ENCODE data around the gene GRIN3A.

The GRIN3A gene

DNA sequence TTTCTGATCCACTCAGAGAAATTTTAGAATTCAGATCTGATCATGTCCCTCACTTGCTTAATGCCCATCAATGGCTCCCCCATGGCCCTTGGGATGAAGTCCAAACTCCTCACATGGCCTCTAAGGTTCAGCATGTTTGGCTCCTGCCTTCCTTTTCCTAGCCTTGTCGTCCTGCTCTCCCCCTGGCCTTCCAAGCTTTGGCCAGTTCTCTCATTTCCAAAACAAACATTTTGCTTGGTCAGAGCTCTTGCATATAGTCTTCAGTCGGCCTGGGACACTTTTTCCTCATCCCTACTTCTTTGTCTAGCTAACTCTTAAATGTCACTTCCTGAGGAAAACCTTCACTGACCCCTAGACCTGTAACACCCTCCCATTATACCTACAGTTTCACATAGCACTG is 106.6 kb downstream of the GRIN3A start:
- Mint-ChIP-seq H3K27ac (no peak overlapping the region), H3K4me3 (no peak overlapping the region), H3K27me3 (ENCODE audit: low read depth) (no peaks in the 10 kb centered on the region), H3K9me3 (no peaks in the 10 kb centered on the region), H3K36me3 (ENCODE audit: low read depth) (no peaks in the 10 kb centered on the region), H3K4me1 (ENCODE audit: low read depth) (no peaks in the 10 kb centered on the region)

DNA sequence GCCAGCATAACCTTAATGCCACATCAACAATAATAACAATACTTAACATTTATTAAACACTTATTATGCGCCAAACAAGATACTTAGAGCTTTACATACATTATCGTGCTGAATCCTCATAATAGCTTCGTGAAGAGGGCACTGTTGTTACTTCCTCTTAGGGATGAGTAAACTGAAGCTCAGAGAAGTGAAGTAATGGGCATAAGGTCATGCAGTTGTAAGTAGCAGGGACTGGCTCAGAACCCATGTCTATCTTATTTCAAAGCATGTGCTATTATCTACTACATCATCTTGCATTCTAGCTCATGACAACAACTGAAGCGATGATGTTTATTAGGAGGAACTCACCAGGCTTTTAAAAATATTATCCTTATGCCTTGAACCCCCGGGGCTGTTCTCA is 108.8 kb downstream of the GRIN3A start:
- H3K4me3 Mint-ChIP-seq = no peak overlapping the region
- H3K36me3 Mint-ChIP-seq (ENCODE audit: low read depth) = no peaks in the 10 kb centered on the region
- H3K9me3 Mint-ChIP-seq = no peaks in the 10 kb centered on the region
- no peak overlapping the region for H3K27ac Mint-ChIP-seq
- peaks cover 2% of the 10 kb centered on the region for H3K4me1 Mint-ChIP-seq (ENCODE audit: low read depth)
- H3K27me3 Mint-ChIP-seq (ENCODE audit: low read depth) = no peaks in the 10 kb centered on the region

DNA sequence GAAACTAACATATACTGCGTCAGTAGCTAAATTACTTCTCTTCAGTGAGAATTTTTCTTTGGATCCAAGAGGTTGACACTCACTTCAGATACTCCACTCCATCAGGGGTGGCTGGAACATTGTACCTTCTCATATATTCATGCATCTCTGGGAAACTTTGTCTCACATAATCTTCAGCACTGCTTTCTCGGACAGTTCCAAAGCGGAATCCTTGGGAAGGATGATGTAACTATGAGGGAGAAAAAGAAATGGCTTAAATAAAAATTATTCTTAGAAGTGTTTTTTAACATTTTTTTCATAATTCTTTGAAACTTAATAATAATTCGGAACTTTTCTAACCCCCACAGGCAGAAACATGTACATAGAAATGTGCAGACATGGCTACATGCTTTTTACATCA is 110.3 kb downstream of the GRIN3A start:
- no peaks in the 10 kb centered on the region for H3K36me3 Mint-ChIP-seq (ENCODE audit: low read depth)
- H3K4me1 Mint-ChIP-seq (ENCODE audit: low read depth) = peaks cover 2% of the 10 kb centered on the region
- H3K27ac Mint-ChIP-seq = no peak overlapping the region
- H3K9me3 Mint-ChIP-seq = no peaks in the 10 kb centered on the region
- no peak overlapping the region for H3K4me3 Mint-ChIP-seq
- no peaks in the 10 kb centered on the region for H3K27me3 Mint-ChIP-seq (ENCODE audit: low read depth)

GRCh38 chr9:101626295-101626694 is 112.2 kb downstream of the GRIN3A start:
- no peaks in the 10 kb centered on the region for H3K27me3 Mint-ChIP-seq (ENCODE audit: low read depth)
- no peaks in the 10 kb centered on the region for H3K36me3 Mint-ChIP-seq (ENCODE audit: low read depth)
- H3K4me3 Mint-ChIP-seq = no peak overlapping the region
- H3K9me3 Mint-ChIP-seq = no peaks in the 10 kb centered on the region
- H3K4me1 Mint-ChIP-seq (ENCODE audit: low read depth) = peaks cover 2% of the 10 kb centered on the region
- H3K27ac Mint-ChIP-seq = no peak overlapping the region

- Mint-ChIP-seq H3K4me1 (ENCODE audit: low read depth) (peaks cover 2% of the 10 kb centered on the region), H3K36me3 (ENCODE audit: low read depth) (no peaks in the 10 kb centered on the region), H3K4me3 (no peak overlapping the region), H3K27ac (no peak overlapping the region), H3K9me3 (no peaks in the 10 kb centered on the region), H3K27me3 (ENCODE audit: low read depth) (no peaks in the 10 kb centered on the region)
Measured at GRCh38 chr9:101625876-101626275, 112.6 kb downstream of the GRIN3A start.

GRCh38 chr9:101620452-101620851 is 118.0 kb downstream of the GRIN3A start:
- Mint-ChIP-seq H3K27me3 (ENCODE audit: low read depth) (no peaks in the 10 kb centered on the region), H3K36me3 (ENCODE audit: low read depth) (no peaks in the 10 kb centered on the region), H3K4me3 (no peak overlapping the region), H3K4me1 (ENCODE audit: low read depth) (no peaks in the 10 kb centered on the region), H3K9me3 (no peaks in the 10 kb centered on the region), H3K27ac (no peak overlapping the region)

DNA sequence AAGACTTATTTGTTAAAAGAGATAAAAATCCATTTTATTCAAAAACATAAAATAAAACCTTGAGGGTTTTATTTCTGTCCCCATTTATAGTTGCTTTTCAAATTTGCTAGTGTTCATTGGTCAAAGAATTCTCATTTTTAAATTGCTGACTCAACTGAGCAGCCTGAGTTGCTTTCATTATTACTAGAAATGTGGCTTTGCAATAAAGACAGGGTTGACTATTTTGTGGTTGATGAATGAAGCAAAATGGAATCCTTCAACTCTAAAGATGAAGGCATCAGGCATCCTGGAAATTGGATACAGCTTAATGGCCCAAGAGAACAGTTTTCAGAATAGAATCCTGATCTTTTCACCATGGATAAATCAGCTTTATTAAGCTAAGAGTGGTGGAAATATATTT is 119.7 kb downstream of the GRIN3A start:
- Mint-ChIP-seq H3K4me1 (ENCODE audit: low read depth) (no peaks in the 10 kb centered on the region), H3K27ac (no peak overlapping the region), H3K9me3 (no peaks in the 10 kb centered on the region)

GRCh38 chr9:101605547-101605946 is 132.9 kb downstream of the GRIN3A start:
- Mint-ChIP-seq H3K36me3 (ENCODE audit: low read depth) (no peaks in the 10 kb centered on the region), H3K4me3 (no peak overlapping the region), H3K27me3 (ENCODE audit: low read depth) (peaks cover 9% of the 10 kb centered on the region), H3K4me1 (ENCODE audit: low read depth) (peaks cover 2% of the 10 kb centered on the region), H3K9me3 (no peaks in the 10 kb centered on the region), H3K27ac (no peak overlapping the region)

More for the DNA sequence above, 119.7 kb downstream of the GRIN3A start:
- Mint-ChIP-seq H3K4me3 (no peak overlapping the region), H3K36me3 (ENCODE audit: low read depth) (no peaks in the 10 kb centered on the region), H3K27me3 (ENCODE audit: low read depth) (no peaks in the 10 kb centered on the region)

- H3K36me3 Mint-ChIP-seq (ENCODE audit: low read depth) = no peaks in the 10 kb centered on the region
- H3K4me3 Mint-ChIP-seq = no peak overlapping the region
- no peak overlapping the region for H3K27ac Mint-ChIP-seq
- peaks cover 16% of the 10 kb centered on the region for H3K27me3 Mint-ChIP-seq (ENCODE audit: low read depth)
- no peaks in the 10 kb centered on the region for H3K9me3 Mint-ChIP-seq
- peaks cover 2% of the 10 kb centered on the region for H3K4me1 Mint-ChIP-seq (ENCODE audit: low read depth)
Measured at GRCh38 chr9:101604296-101604695, 134.2 kb downstream of the GRIN3A start.

GRCh38 chr9:101601904-101602765 is 136.3 kb downstream of the GRIN3A start:
- Mint-ChIP-seq H3K9me3 (no peaks in the 10 kb centered on the region), H3K4me3 (no peak overlapping the region), H3K36me3 (ENCODE audit: low read depth) (no peaks in the 10 kb centered on the region), H3K4me1 (ENCODE audit: low read depth) (peaks cover 2% of the 10 kb centered on the region), H3K27me3 (ENCODE audit: low read depth) (peaks cover 8% of the 10 kb centered on the region), H3K27ac (no peak overlapping the region)

DNA sequence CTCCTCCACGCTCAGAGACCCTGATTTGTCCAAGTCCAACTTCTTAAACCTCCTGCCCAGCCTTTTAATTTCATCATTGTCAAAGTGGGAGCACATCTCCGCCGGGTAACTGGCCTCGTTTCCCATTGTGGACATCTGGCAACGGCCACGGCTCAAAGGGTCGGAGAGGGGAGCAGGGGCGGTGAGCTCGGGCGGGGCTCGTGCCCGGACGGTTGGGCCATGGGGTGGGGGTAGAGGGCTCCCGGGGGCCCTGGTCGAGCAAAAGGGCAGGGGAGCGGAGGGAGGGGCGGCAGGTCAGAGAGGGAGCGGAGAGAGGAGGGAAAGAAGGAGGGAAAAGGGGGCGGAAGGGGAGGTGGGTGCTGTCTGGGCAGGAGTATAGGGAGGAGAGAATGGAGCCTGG is 143.7 kb downstream of the GRIN3A start, which contains the start of gene PPP3R2:
Gene PPP3R2, minus strand, starts transcription at position 174 of the 400 bp plus-strand sequence. Its CDS starts 48 bp downstream, at position 126.
- Mint-ChIP-seq H3K27me3 (ENCODE audit: low read depth) (peaks cover 5% of the 10 kb centered on the region), H3K36me3 (ENCODE audit: low read depth) (no peaks in the 10 kb centered on the region), H3K9me3 (no peaks in the 10 kb centered on the region), H3K27ac (no peak within 1 kb of the TSS), H3K4me3 (no peak within 1 kb of the TSS), H3K4me1 (ENCODE audit: low read depth) (no peaks in the 10 kb centered on the region)

DNA sequence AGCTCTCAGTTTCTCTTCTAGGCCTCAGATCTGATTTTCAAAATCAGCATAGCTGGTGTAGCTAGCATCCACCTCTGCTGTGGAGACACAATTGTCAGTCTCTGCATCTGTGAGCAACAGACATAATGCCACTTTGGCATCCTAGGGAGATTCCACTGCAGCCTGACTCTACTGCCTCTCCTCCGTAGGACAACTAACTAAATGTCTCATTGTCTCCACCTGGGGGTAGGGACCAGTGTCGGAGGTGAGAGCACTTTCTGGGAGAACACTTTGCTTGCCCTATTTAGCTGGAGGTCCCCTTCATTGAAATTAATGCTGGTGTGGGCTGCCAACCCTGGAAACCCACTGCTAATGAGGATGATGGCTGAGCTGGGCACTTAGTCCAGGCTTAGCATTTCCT is 145.1 kb downstream of the GRIN3A start:
- no peaks in the 10 kb centered on the region for H3K4me1 Mint-ChIP-seq (ENCODE audit: low read depth)
- no peaks in the 10 kb centered on the region for H3K36me3 Mint-ChIP-seq (ENCODE audit: low read depth)
- no peak overlapping the region for H3K27ac Mint-ChIP-seq
- no peaks in the 10 kb centered on the region for H3K9me3 Mint-ChIP-seq
- no peak overlapping the region for H3K4me3 Mint-ChIP-seq
- peaks cover 4% of the 10 kb centered on the region for H3K27me3 Mint-ChIP-seq (ENCODE audit: low read depth)

DNA sequence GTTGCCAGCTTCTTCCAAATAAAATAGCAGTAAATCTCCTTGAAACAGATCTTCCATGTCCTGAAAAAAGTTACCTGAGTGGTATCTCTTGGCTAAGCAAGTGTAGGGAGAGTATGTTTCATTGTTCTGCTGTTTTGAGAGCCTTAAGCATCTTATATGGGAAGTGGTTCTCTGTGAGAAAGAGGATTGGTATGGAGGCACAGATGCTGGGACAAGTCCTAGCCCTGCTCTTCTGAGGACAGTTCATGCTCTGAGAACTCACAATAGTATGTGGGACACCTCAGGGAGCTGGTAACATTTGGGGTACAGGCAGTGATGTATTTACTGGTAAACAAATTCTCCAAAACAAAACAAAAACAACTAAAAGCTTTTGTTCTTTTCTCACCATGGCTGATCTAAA is 145.7 kb downstream of the GRIN3A start:
- Mint-ChIP-seq H3K27ac (no peak overlapping the region), H3K4me3 (no peak overlapping the region), H3K4me1 (ENCODE audit: low read depth) (peaks cover 2% of the 10 kb centered on the region), H3K36me3 (ENCODE audit: low read depth) (no peaks in the 10 kb centered on the region), H3K27me3 (ENCODE audit: low read depth) (peaks cover 4% of the 10 kb centered on the region), H3K9me3 (no peaks in the 10 kb centered on the region)

- Mint-ChIP-seq H3K27ac (no peak overlapping the region), H3K4me1 (ENCODE audit: low read depth) (peaks cover 3% of the 10 kb centered on the region), H3K27me3 (ENCODE audit: low read depth) (peaks cover 4% of the 10 kb centered on the region), H3K4me3 (no peak overlapping the region), H3K9me3 (no peaks in the 10 kb centered on the region), H3K36me3 (ENCODE audit: low read depth) (no peaks in the 10 kb centered on the region)
Measured at GRCh38 chr9:101591787-101592446, 146.5 kb downstream of the GRIN3A start.

DNA sequence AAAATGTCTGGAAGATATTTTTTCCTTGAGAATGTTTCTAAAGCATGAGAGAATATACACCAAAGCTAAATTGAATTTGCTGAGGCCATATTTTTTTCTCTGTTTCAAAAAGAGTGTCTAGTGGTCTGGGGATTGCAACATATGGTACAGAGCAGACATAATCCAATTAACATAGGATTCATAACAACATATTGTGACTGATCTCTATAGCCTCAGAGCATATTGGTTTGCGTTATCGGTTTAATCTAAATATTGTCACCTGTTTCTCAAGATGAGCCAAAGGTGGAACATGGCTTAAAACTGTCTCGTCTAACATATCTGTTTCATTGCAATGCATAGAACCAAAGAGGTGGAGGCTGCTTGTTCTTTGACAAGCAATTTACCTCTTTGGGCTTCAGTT is 147.5 kb downstream of the GRIN3A start:
- Mint-ChIP-seq H3K36me3 (ENCODE audit: low read depth) (peaks cover under 1% of the 10 kb centered on the region), H3K27me3 (ENCODE audit: low read depth) (peaks cover 4% of the 10 kb centered on the region), H3K9me3 (peaks cover 3% of the 10 kb centered on the region), H3K27ac (no peak overlapping the region), H3K4me3 (no peak overlapping the region), H3K4me1 (ENCODE audit: low read depth) (peaks cover 10% of the 10 kb centered on the region)
